NCI-H1930 (cell line): Measurements from ENCODE around the gene ATOH8.

Experiments
- DNase-seq, 2 experiments: peaks; one replicate each; lab custom pipeline; 2025; lab: John Stamatoyannopoulos, UW

The ATOH8 gene

GRCh38 chr2:85786865-85787264, 33.1 kb downstream of the ATOH8 start:
- DNase-seq: no peak

- no peak for DNase-seq
Observed at GRCh38 chr2:85787282-85787980, 33.6 kb downstream of the ATOH8 start.

GRCh38 chr2:85787981-85788340, 34.2 kb downstream of the ATOH8 start:
- DNase-seq: no peak

GRCh38 chr2:85788603-85789002, 34.8 kb downstream of the ATOH8 start:
- no peak for DNase-seq

- DNase-seq: no peak
Observed at GRCh38 chr2:85789271-85789670, 35.5 kb downstream of the ATOH8 start.

- no peak for DNase-seq
Observed at GRCh38 chr2:85790032-85790431, 36.2 kb downstream of the ATOH8 start.

- DNase-seq: no peak
Observed at GRCh38 chr2:85790499-85791188, 36.9 kb downstream of the ATOH8 start.

GRCh38 chr2:85791704-85792565, 38.1 kb downstream of the ATOH8 start:
- DNase-seq: no peak

- DNase-seq: no peak
Observed at GRCh38 chr2:85792783-85793441, 39.1 kb downstream of the ATOH8 start.

GRCh38 chr2:85793584-85793983, 39.8 kb downstream of the ATOH8 start:
- no peak for DNase-seq

- no peak for DNase-seq
Observed at GRCh38 chr2:85794038-85794441, 40.2 kb downstream of the ATOH8 start.

- no peak for DNase-seq
Observed at GRCh38 chr2:85794491-85795121, 40.8 kb downstream of the ATOH8 start.

- DNase-seq: no peak
Observed at GRCh38 chr2:85795331-85796045, 41.7 kb downstream of the ATOH8 start.

GRCh38 chr2:85796046-85796340, 42.2 kb downstream of the ATOH8 start:
- DNase-seq: no peak

- no peak for DNase-seq
Observed at GRCh38 chr2:85796341-85797262, 42.8 kb downstream of the ATOH8 start.

- no peak for DNase-seq
Observed at GRCh38 chr2:85797263-85797660, 43.5 kb downstream of the ATOH8 start.

GRCh38 chr2:85797921-85798320, 44.1 kb downstream of the ATOH8 start:
- DNase-seq: peak in 1 of 2 experiments; percentile 5

- DNase-seq: no peak
Observed at GRCh38 chr2:85799215-85799956, 45.6 kb downstream of the ATOH8 start.

GRCh38 chr2:85800586-85800985, 46.8 kb downstream of the ATOH8 start:
- DNase-seq: no peak

GRCh38 chr2:85801871-85802270, 48.1 kb downstream of the ATOH8 start:
- DNase-seq: no peak
